ENCODE measurements around the gene PELI1.
"Not testable (repeated sequence)": the region's sequence is repeated elsewhere in the genome, so short reads cannot be mapped to it uniquely, and the experiment has no call there.

PELI1 gene

GRCh38 chr2:64108666-64109241 lies 35.5 kb downstream of the PELI1 start:
- H3K9me3 ChIP-seq (ENCODE audit: control insufficient read depth, low read length) = no peaks in the 10 kb centered on the region
- 88 to 93% methylated on average over 1 to 3 of the region's 3 CpGs for WGBS, 2 experiments (ENCODE audit: insufficient coverage in 2 of 2)
- H3K27ac ChIP-seq (ENCODE audit: low read depth, low read length, severe bottlenecking) = no peak overlapping the region
- no peak overlapping the region for H3K4me3 ChIP-seq (ENCODE audit: extremely low read depth, insufficient read depth, low read length, poor library complexity, severe bottlenecking)
- peaks cover 23% of the 10 kb centered on the region for H3K36me3 ChIP-seq (ENCODE audit: control insufficient read depth, insufficient read depth, low read length)
- peaks cover 24% of the 10 kb centered on the region for H3K4me1 ChIP-seq (ENCODE audit: control insufficient read depth, insufficient read depth, low read length, poor library complexity, severe bottlenecking)

GRCh38 chr2:64106481-64106880 lies 37.7 kb downstream of the PELI1 start:
- 100% methylated on average over 1 of the region's 3 CpGs; no CpG with 5 or more reads in 1 of the 2 experiments for WGBS, 2 experiments (ENCODE audit: insufficient coverage in 2 of 2)
- Histone ChIP-seq H3K36me3 (ENCODE audit: control insufficient read depth, insufficient read depth, low read length) (peaks cover 33% of the 10 kb centered on the region), H3K4me1 (ENCODE audit: control insufficient read depth, insufficient read depth, low read length, poor library complexity, severe bottlenecking) (peaks cover 28% of the 10 kb centered on the region)

GRCh38 chr2:64105670-64106461 lies 38.4 kb downstream of the PELI1 start:
- 83 to 89% methylated on average over 1 of the region's 5 CpGs for WGBS, 2 experiments (ENCODE audit: insufficient coverage in 2 of 2)
- H3K4me3 ChIP-seq (ENCODE audit: extremely low read depth, insufficient read depth, low read length, poor library complexity, severe bottlenecking) = no peak overlapping the region
- H3K36me3 ChIP-seq (ENCODE audit: control insufficient read depth, insufficient read depth, low read length) = peaks cover 33% of the 10 kb centered on the region
- peak overlapping the region; percentile 68 for H3K27ac ChIP-seq (ENCODE audit: low read depth, low read length, severe bottlenecking)
- H3K4me1 ChIP-seq (ENCODE audit: control insufficient read depth, insufficient read depth, low read length, poor library complexity, severe bottlenecking) = peaks cover 28% of the 10 kb centered on the region
- no peaks in the 10 kb centered on the region for H3K9me3 ChIP-seq (ENCODE audit: control insufficient read depth, low read length)

More at GRCh38 chr2:64106481-64106880, 37.7 kb downstream of the PELI1 start:
- Histone ChIP-seq H3K4me3 (ENCODE audit: extremely low read depth, insufficient read depth, low read length, poor library complexity, severe bottlenecking) (no peak overlapping the region), H3K27ac (ENCODE audit: low read depth, low read length, severe bottlenecking) (peak overlapping the region; percentile 68), H3K9me3 (ENCODE audit: control insufficient read depth, low read length) (no peaks in the 10 kb centered on the region)

- Histone ChIP-seq H3K36me3 (ENCODE audit: control insufficient read depth, insufficient read depth, low read length) (peaks cover 35% of the 10 kb centered on the region), H3K9me3 (ENCODE audit: control insufficient read depth, low read length) (no peaks in the 10 kb centered on the region), H3K4me3 (ENCODE audit: extremely low read depth, insufficient read depth, low read length, poor library complexity, severe bottlenecking) (no peak overlapping the region), H3K27ac (ENCODE audit: low read depth, low read length, severe bottlenecking) (no peak overlapping the region), H3K4me1 (ENCODE audit: control insufficient read depth, insufficient read depth, low read length, poor library complexity, severe bottlenecking) (peaks cover 28% of the 10 kb centered on the region)
- no CpG with 5 or more reads among the region's 1 CpG for WGBS, 2 experiments (ENCODE audit: insufficient coverage in 2 of 2)
Observed at GRCh38 chr2:64104933-64105332, 39.3 kb downstream of the PELI1 start.

- 85 to 97% methylated on average over 4 to 6 of the region's 7 CpGs for WGBS, 2 experiments (ENCODE audit: insufficient coverage in 2 of 2)
- H3K4me3 ChIP-seq (ENCODE audit: extremely low read depth, insufficient read depth, low read length, poor library complexity, severe bottlenecking); H3K27ac ChIP-seq (ENCODE audit: low read depth, low read length, severe bottlenecking); H3K9me3 ChIP-seq (ENCODE audit: control insufficient read depth, low read length): not testable (repeated sequence)
- Histone ChIP-seq H3K36me3 (ENCODE audit: control insufficient read depth, insufficient read depth, low read length) (peaks cover 43% of the 10 kb centered on the region), H3K4me1 (ENCODE audit: control insufficient read depth, insufficient read depth, low read length, poor library complexity, severe bottlenecking) (peaks cover 28% of the 10 kb centered on the region)
Observed at GRCh38 chr2:64102736-64103135, 41.5 kb downstream of the PELI1 start.

- H3K9me3 ChIP-seq (ENCODE audit: control insufficient read depth, low read length) = no peaks in the 10 kb centered on the region
- H3K4me1 ChIP-seq (ENCODE audit: control insufficient read depth, insufficient read depth, low read length, poor library complexity, severe bottlenecking) = peaks cover 22% of the 10 kb centered on the region
- no peak overlapping the region for H3K4me3 ChIP-seq (ENCODE audit: extremely low read depth, insufficient read depth, low read length, poor library complexity, severe bottlenecking)
- H3K36me3 ChIP-seq (ENCODE audit: control insufficient read depth, insufficient read depth, low read length) = peaks cover 52% of the 10 kb centered on the region
- H3K27ac ChIP-seq (ENCODE audit: low read depth, low read length, severe bottlenecking) = no peak overlapping the region
Observed at GRCh38 chr2:64101141-64101591, 43.1 kb downstream of the PELI1 start.

- not testable (repeated sequence) for H3K27ac ChIP-seq (ENCODE audit: low read depth, low read length, severe bottlenecking)
- WGBS, 2 experiments (ENCODE audit: insufficient coverage in 2 of 2) = 86 to 93% methylated on average over 2 to 3 of the region's 8 CpGs
Observed at GRCh38 chr2:64100584-64100983, 43.6 kb downstream of the PELI1 start.

GRCh38 chr2:64094663-64095382 lies 49.4 kb downstream of the PELI1 start:
- Histone ChIP-seq H3K27ac (ENCODE audit: low read depth, low read length, severe bottlenecking) (no peak overlapping the region), H3K36me3 (ENCODE audit: control insufficient read depth, insufficient read depth, low read length) (peaks cover 65% of the 10 kb centered on the region), H3K4me3 (ENCODE audit: extremely low read depth, insufficient read depth, low read length, poor library complexity, severe bottlenecking) (no peak overlapping the region), H3K9me3 (ENCODE audit: control insufficient read depth, low read length) (no peaks in the 10 kb centered on the region), H3K4me1 (ENCODE audit: control insufficient read depth, insufficient read depth, low read length, poor library complexity, severe bottlenecking) (no peaks in the 10 kb centered on the region)
- 87 to 94% methylated on average over 9 to 10 of the region's 12 CpGs for WGBS, 2 experiments (ENCODE audit: insufficient coverage in 2 of 2)

More at GRCh38 chr2:64100584-64100983, 43.6 kb downstream of the PELI1 start:
- not testable (repeated sequence) for H3K9me3 ChIP-seq (ENCODE audit: control insufficient read depth, low read length); H3K4me3 ChIP-seq (ENCODE audit: extremely low read depth, insufficient read depth, low read length, poor library complexity, severe bottlenecking)
- Histone ChIP-seq H3K4me1 (ENCODE audit: control insufficient read depth, insufficient read depth, low read length, poor library complexity, severe bottlenecking) (peaks cover 16% of the 10 kb centered on the region), H3K36me3 (ENCODE audit: control insufficient read depth, insufficient read depth, low read length) (peaks cover 54% of the 10 kb centered on the region)

GRCh38 chr2:64093341-64093740 lies 50.9 kb downstream of the PELI1 start:
- no peaks in the 10 kb centered on the region for H3K4me1 ChIP-seq (ENCODE audit: control insufficient read depth, insufficient read depth, low read length, poor library complexity, severe bottlenecking)
- 94 to 95% methylated on average over 4 of the region's 4 CpGs for WGBS, 2 experiments (ENCODE audit: insufficient coverage in 2 of 2)
- no peaks in the 10 kb centered on the region for H3K9me3 ChIP-seq (ENCODE audit: control insufficient read depth, low read length)
- H3K36me3 ChIP-seq (ENCODE audit: control insufficient read depth, insufficient read depth, low read length) = peaks cover 56% of the 10 kb centered on the region
- H3K4me3 ChIP-seq (ENCODE audit: extremely low read depth, insufficient read depth, low read length, poor library complexity, severe bottlenecking) = no peak overlapping the region
- no peak overlapping the region for H3K27ac ChIP-seq (ENCODE audit: low read depth, low read length, severe bottlenecking)

GRCh38 chr2:64092502-64092901 lies 51.7 kb downstream of the PELI1 start:
- H3K36me3 ChIP-seq (ENCODE audit: control insufficient read depth, insufficient read depth, low read length) = peaks cover 54% of the 10 kb centered on the region

More at GRCh38 chr2:64092502-64092901, 51.7 kb downstream of the PELI1 start:
- Histone ChIP-seq H3K4me1 (ENCODE audit: control insufficient read depth, insufficient read depth, low read length, poor library complexity, severe bottlenecking) (no peaks in the 10 kb centered on the region), H3K4me3 (ENCODE audit: extremely low read depth, insufficient read depth, low read length, poor library complexity, severe bottlenecking) (no peak overlapping the region), H3K9me3 (ENCODE audit: control insufficient read depth, low read length) (no peaks in the 10 kb centered on the region), H3K27ac (ENCODE audit: low read depth, low read length, severe bottlenecking) (no peak overlapping the region)
- WGBS, 2 experiments (ENCODE audit: insufficient coverage in 2 of 2) = 100% methylated on average over 1 of the region's 4 CpGs; no CpG with 5 or more reads in 1 of the 2 experiments
